GM12878 (cell line): ENCODE measurements around the gene DUS2.

Experiments
- BCL11A ChIP-seq: IDR thresholded peaks from 2 replicates; pipeline ENCODE4 v1.6.1; 2011; ENCODE audit warnings: low read depth, low read length
- CREB1 ChIP-seq: IDR thresholded peaks from 2 replicates; pipeline ENCODE4 v1.6.1; 2012; ENCODE audit warnings: low read depth, mild to moderate bottlenecking, inconsistent platforms
- CTCF ChIP-seq, 3 experiments: IDR thresholded peaks in 2 of 3; conservative IDR thresholded peaks in 1 of 3; 2 replicates each; pipeline ENCODE4 v1.5.1; 2011; ENCODE audit warnings: low read depth in 3 of 3, low read length in 3 of 3, mild to moderate bottlenecking in 3 of 3, control low read depth in 2 of 3, moderate library complexity in 2 of 3, inconsistent platforms in 1 of 3, mixed read lengths in 1 of 3; ENCODE audit not compliant: control insufficient read depth in 2 of 3, insufficient read depth in 1 of 3; ENCODE audit errors: extremely low read depth in 1 of 3
- PML ChIP-seq: IDR thresholded peaks from 2 replicates; pipeline ENCODE4 v1.6.1; 2012; ENCODE audit warnings: low read length, inconsistent platforms

- TF ChIP-seq PML = no peak
- no peak for TF ChIP-seq BCL11A
- no peak for TF ChIP-seq CTCF (IDR thresholded peaks at IDR 0.05 in 2 of 3, conservative IDR thresholded peaks at IDR 0.05 in 1 of 3; ENCODE audit: control insufficient read depth in 2 of 3, extremely low read depth in 1 of 3, insufficient read depth in 1 of 3, low read depth in 3 of 3, low read length in 3 of 3)
- no peak for TF ChIP-seq CREB1
Observed at GRCh38 chr16:68071518-68071901, 48.4 kb downstream of the DUS2 start.
